GM13977 (cell line): ENCODE data around the gene TAF11L10.
"Not testable (repeated sequence)": the region's sequence is repeated elsewhere in the genome, so short reads cannot be mapped to it uniquely, and the experiment has no call there.

Source experiments
- DNase-seq: peaks from one replicate; pipeline ENCODE4 v3.0.0; 2012; ENCODE audit warnings: low spot score
- CTCF ChIP-seq: IDR thresholded peaks from 2 replicates; pipeline ENCODE4 v1.5.1; 2012; ENCODE audit warnings: mild to moderate bottlenecking, control low read depth; ENCODE audit not compliant: insufficient read depth; ENCODE audit errors: extremely low read depth, missing control alignments
- in situ Hi-C: fragments of 300-500 bp; cut with MboI; formaldehyde crosslinking; loops from one replicate; pipeline ENCODE4 v1.12.0; 2022; ENCODE audit warnings: low sequenced_read_pairs, low pct_unique_long_range_greater_than_20kb, mixed read lengths, inconsistent platforms; ENCODE audit not compliant: unreplicated experiment

The TAF11L10 gene

GRCh38 chr5:17604951-17605350 is 7.3 kb upstream of the TAF11L10 start:
- no peak for TF ChIP-seq CTCF
- in situ Hi-C loops: no loop called here
- DNase-seq: no peak

- DNase-seq, in situ Hi-C loops: not testable (repeated sequence)
Observed at GRCh38 chr5:17603880-17604279, 6.3 kb upstream of the TAF11L10 start, which contains the start of gene TAF11L11. Gene TAF11L11 (plus strand): TSS chr5:17604183.

GRCh38 chr5:17594255-17594654 is 3.4 kb downstream of the TAF11L10 start, which contains the start of gene TAF11L9:
Gene TAF11L9 (minus strand): TSS chr5:17594394.
- DNase-seq, in situ Hi-C loops: not testable (repeated sequence)

- in situ Hi-C loops, DNase-seq: not testable (repeated sequence)
Observed at GRCh38 chr5:17590860-17591259, 6.8 kb downstream of the TAF11L10 start, which contains the start of gene TAF11L8. Gene TAF11L8 (minus strand): TSS chr5:17590960.

- DNase-seq, in situ Hi-C loops: not testable (repeated sequence)
Observed at GRCh38 chr5:17585658-17586057, 12.0 kb downstream of the TAF11L10 start, which contains the start of gene TAF11L7. Gene TAF11L7 (minus strand): TSS chr5:17585758.
